NCI-H82 (cell line): ENCODE data around the gene EXOC8.

Source experiments
- DNase-seq: peaks from one replicate; lab custom pipeline; 2025; lab: John Stamatoyannopoulos, UW

The EXOC8 gene

GRCh38 chr1:231337472-231338269 lies at the start of gene EXOC8:
Gene EXOC8, minus strand, starts transcription at chr1:231337852. Its CDS starts 107 bp downstream, at chr1:231337745.
- peak; percentile 100 for DNase-seq

DNA sequence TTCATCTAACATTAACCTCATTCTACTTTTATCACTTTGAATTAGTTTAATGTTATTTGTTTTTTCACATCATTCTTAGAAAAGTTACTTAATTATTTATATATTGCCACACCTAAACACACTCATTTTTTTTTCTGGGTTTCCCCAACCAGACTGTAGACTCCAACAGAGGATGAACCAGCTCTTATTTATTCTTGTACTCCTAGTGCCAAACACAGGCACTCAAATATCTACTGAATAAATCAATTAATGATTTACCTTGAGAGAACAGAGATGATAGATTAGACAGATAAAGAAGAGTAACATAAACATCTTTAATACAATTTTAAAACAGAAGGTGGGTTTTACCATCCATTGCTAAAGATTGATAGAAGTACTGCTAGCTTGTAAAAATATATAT lies 48.8 kb upstream of the EXOC8 start:
- DNase-seq, result no peak

- DNase-seq, result no peak
Observed at GRCh38 chr1:231385416-231385748, 47.7 kb upstream of the EXOC8 start.

DNA sequence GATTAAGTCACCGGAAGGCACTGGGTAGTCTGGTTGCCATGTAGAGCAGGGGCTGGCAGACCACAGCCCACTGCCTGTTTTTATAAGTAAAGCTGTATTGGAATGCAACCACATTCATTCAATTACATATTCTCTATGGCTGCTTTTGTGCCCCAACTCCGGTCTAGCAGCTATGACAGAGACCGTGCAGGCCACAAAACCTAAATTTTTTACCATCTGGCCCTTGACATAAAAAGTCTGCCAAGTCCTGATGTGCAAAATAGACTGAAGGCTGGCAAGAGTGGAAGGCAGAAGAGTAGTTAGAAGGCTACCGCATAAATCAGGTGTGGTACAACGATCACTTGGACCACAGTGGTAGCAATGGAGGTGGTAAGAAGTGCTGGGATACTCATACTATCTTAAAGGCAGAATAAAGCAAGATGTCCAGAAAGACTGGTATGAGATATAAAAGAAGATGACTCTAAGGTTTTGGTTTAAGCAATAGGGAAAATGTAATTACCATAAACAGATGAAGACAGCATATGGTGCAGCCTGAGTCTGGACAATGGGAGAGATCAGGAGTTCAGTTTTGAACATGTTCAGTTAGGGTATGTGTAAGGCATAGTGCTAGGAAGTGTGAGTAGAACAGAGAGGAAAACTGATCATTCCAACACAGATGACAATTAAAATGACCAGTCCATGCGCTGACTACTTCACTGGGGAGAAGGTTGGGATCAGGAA lies 47.2 kb upstream of the EXOC8 start:
- no peak for DNase-seq

- DNase-seq, result no peak
Observed at GRCh38 chr1:231383159-231383860, 45.7 kb upstream of the EXOC8 start.

DNA sequence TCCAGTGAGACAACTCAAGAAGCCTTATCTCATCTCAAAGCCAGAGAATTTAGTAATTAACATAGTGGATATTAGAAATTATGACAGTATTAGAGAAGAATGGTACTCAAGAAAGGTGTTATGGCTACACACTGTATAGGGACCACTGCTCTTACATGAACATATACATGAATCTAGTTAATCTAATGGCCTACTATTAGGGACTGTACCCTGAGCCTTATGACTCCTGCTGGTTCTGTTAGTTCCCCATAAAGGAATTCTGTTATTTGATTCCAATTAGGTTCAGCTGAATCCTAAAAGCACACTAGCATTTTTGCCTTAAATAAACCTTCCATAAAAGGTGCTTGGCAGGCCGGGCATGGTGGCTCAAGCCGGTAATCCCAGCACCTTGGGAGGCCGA lies 44.8 kb upstream of the EXOC8 start:
- DNase-seq, result no peak

DNA sequence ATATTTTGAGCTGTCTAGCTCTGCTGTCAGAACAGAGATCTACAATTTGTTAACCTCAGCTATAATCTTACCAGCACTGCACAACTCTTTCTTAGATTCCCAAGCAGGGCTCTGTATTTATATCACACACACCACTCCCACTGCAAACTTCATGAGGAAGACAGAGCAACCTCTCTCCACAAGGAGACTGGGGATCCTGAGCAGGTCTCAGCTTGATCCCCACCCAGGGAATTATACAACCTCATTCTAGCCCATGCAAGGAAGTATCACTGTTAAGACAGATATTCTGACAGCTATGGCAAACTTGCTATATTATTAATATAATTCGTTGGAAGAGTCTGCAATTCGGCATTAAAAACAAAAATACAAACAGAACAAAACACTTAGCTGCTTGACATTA lies 44.1 kb upstream of the EXOC8 start:
- DNase-seq, result no peak

DNA sequence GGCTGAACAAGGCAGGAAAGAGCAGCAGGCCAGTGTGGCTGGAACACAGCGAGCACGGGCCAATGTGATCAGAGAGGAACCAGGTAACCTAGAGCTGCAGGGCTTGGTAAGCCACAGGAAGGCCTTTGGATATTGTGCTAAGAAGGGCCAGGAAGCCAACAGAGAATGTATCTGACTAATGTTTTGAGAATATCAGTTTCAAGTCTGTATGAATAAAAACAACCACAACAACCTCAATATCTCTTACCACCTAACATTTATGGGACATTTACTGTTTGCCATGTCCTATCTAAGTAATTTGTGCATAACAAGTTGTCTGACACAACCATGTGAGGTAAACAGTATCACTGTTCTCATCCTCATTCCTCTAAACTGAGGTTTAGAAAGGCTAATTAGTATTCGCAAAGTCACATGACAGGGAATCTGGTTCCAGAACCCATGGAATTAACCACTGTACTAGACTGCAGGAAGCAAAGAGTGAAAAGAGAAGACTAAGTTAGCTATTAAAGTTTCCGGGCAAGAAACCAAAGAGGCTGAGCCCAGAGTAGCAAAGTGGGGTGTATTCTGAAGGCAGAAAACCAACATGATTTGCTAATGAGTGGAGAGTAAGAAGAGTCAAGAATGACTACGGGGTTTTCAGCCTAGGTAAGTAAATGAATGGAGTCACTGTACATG lies 39.4 kb upstream of the EXOC8 start:
- no peak for DNase-seq

DNA sequence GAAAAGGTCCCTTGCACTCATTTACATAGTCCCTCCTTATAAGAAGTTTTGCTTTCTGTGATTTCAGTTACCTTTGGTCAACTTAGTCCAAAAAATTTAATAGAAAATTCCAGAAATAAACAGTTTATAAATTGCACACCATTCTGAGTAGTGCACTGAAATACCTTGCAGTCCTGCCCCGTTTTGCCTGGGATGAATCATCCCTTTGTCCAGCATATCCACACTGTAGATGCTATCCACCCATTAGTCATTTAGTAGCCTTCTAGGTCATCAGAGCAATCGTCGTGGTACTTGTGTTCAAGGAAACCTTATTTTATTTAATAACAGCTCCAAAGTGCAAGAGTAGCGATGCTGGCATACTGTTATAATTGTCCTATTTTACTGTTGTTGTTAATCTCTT lies 38.4 kb upstream of the EXOC8 start:
- DNase-seq, result no peak

- no peak for DNase-seq
Observed at GRCh38 chr1:231374394-231374793, 36.7 kb upstream of the EXOC8 start.

- DNase-seq, result no peak
Observed at GRCh38 chr1:231372501-231372900, 34.8 kb upstream of the EXOC8 start.

DNA sequence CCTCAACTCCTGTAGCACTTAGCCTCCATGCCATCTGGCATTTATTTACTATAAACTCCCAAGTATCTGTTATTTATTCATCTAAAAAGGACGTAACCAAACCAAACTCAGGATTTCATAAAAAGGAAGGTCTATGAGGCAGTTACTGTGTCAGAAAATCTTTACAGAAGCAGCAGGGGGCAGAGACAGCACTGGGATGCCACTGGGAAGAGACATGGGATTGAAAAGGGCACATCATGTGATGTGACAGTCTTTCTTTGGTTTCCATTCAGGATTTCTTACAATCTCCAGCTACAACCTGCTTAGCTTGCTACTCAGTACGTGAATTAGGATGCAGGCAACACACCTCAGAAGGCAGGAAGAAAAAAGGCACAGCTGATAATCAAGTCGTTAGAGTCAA lies 31.6 kb upstream of the EXOC8 start:
- DNase-seq, result peak; percentile 24

DNA sequence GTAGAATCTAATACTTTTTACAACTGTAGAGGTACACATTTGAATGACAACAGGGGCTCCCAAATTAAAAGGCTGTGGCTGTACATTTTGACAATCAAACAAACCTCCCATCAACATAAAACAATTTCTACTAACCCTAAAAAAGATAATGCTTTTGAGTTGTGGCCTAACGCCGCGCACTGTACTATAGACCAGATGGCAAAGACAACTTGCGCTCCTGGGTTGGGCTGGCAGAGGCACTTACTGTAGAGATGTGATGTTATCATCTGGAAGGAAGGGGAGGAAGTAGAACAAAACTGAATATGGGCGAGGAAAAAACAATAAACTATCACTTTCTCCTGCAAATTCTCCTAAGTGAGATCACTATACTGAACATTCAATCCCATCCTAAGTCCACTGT lies 26.5 kb upstream of the EXOC8 start:
- DNase-seq, result no peak

DNA sequence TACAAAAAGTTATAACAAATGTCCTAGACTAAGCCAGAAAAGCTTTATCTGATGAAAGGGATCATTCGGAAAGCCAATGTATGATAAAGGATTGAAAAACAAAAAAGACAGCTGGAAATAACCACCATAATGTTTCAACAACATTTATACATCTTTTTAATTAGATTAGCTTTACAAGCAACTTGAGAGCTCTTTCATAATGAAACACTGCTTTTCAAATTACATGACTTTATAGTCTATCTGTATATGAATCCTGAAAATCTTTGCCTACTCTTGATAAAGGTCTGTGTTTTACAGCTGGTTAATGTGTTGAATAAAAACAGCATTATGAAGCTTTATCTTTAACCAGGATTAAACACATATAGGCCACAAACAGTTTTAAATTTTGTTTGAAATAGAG lies 26.0 kb upstream of the EXOC8 start:
- no peak for DNase-seq

GRCh38 chr1:231362325-231362724 lies 24.7 kb upstream of the EXOC8 start:
- no peak for DNase-seq

DNA sequence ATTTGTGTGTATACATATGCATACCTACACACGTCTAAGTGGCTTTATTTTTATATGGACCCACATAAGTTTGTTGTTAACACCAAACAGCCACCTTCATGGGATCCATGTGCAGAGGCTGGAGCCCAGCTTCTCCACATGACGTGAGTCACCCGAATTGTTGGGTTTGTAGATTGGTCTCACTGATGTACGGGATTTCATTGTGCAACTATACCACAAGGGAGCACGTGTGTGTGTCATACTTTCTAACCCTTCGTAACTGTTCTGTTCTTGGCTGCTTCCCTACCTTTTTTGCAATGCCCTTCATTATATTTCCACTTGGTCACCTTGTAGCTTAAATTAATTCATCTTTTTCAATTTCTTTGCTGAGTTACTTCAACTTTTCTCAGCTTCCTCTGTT lies 21.5 kb upstream of the EXOC8 start:
- DNase-seq, result no peak

GRCh38 chr1:231357831-231358354 lies 20.2 kb upstream of the EXOC8 start:
- DNase-seq, result peak; percentile 83

GRCh38 chr1:231357187-231357772 lies 19.6 kb upstream of the EXOC8 start:
- DNase-seq, result no peak

DNA sequence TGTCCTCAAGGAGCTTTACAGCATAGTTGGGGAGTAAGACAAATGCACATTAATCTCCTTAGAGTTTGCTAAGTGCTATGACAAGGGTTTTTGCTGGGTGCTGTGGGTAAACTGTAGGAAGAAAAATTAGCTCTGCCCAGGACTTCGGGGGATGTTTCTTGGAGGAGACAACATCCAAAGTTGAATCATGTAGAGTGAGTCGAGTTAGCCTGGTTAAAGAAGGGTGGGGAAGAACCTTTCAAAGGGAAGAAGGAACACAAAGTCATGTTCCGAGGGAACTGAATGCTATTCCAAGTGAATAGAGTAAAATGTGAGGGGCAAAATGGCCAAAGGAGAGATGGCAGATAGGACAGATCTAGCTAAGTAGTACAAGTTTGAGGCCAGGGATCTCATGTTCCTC lies 17.5 kb upstream of the EXOC8 start:
- peak; percentile 24 for DNase-seq

DNA sequence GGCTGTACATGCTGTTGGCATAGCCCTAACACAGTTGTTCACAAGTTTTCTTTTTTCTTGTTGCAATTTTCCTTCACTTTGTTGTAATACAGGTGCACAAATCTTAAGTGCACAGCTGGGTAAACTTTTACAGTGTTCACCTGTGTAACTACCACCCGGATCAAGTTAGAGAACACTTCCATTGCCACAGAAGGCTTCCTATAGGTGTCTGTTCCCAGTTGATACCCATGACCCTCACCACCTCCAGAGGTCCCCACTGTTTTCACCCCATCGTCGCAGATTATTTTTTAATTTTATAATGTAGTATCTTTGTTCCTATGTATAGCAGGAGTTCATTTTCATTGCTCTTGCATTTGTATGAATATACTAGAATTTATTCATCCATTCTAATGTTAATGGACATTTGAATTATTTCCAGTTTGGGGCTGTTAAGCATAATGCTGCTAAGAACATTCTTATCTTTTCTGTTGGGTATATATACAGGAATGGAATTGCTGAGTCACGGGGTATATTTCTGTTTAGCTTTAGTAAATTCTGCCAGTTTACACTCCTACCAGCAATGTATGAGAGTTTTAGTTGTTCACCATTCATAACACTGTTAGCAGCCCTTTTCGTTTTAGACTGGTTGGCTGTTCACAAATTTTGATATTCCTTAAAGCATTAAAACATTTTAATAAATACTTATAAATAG lies 16.8 kb upstream of the EXOC8 start:
- no peak for DNase-seq

DNA sequence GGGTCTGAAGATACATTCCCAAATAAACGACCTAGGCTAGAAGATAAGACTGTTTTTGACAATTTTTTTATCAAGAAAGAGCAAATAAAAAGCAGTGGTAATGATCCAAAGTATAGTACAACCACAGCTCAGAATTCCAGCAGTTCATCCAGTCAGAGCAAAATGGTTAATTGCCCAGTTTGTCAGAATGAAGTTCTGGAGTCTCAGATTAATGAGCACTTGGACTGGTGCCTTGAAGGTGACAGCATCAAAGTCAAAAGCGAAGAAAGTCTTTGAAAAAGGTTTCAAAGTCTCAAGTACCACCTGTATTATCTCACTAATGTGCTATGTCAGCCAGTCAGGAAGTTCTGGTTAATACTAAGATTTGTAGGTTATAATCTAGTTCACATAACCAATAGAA lies 15.4 kb upstream of the EXOC8 start:
- no peak for DNase-seq
